MM.1S (cell line): ENCODE measurements around the gene LMNTD1.

Experiments
- DNase-seq: peaks from one replicate; pipeline ENCODE4 v3.0.0-alpha.2; 2015
- H2AFZ ChIP-seq: fragments of 300-600 bp; sonication (generic); 2 replicates; pipeline ENCODE4 v1.6.0; 2016; ENCODE audit warnings: antibody characterized with exemption, low read length
- H3F3A ChIP-seq: fragments of 300-600 bp; sonication (generic); 2 replicates; pipeline ENCODE4 v1.6.1; 2016; ENCODE audit warnings: mild to moderate bottlenecking, antibody characterized with exemption, low read length, moderate library complexity, mixed read lengths; ENCODE audit not compliant: insufficient read depth
- H3K27ac ChIP-seq: fragments of 300-600 bp; sonication (generic); 2 replicates; pipeline ENCODE4 v1.5.1; 2016; ENCODE audit warnings: mild to moderate bottlenecking, low read length
- H3K27me3 ChIP-seq: fragments of 300-600 bp; sonication (generic); replicated peaks from 2 replicates; pipeline ENCODE4 v1.6.0; 2016; ENCODE audit warnings: low read length; ENCODE audit not compliant: insufficient read depth
- H3K36me3 ChIP-seq: fragments of 300-600 bp; sonication (generic); replicated peaks from 2 replicates; pipeline ENCODE4 v1.6.1; 2016; ENCODE audit warnings: mild to moderate bottlenecking, low read length, mixed read lengths; ENCODE audit not compliant: insufficient read depth
- H3K4me1 ChIP-seq: fragments of 300-600 bp; sonication (generic); 2 replicates; pipeline ENCODE4 v1.6.1; 2016; ENCODE audit warnings: low read length, mixed read lengths
- H3K4me2 ChIP-seq: fragments of 300-600 bp; sonication (generic); 2 replicates; pipeline ENCODE4 v1.6.0; 2016; ENCODE audit warnings: low read depth, low read length
- H3K4me3 ChIP-seq: fragments of 300-600 bp; sonication (generic); 2 replicates; pipeline ENCODE4 v1.5.1; 2016; ENCODE audit warnings: low read length, mixed read lengths
- H3K79me2 ChIP-seq: fragments of 300-600 bp; sonication (generic); 2 replicates; pipeline ENCODE4 v1.6.1; 2016; ENCODE audit warnings: mixed run types, low read length, mixed read lengths
- H3K9ac ChIP-seq: fragments of 300-600 bp; sonication (generic); 2 replicates; pipeline ENCODE4 v1.6.1; 2016; ENCODE audit warnings: low read length, mixed read lengths
- H3K9me2 ChIP-seq: fragments of 300-600 bp; sonication (generic); replicated peaks from 2 replicates; pipeline ENCODE4 v1.6.1; 2016; ENCODE audit warnings: mild to moderate bottlenecking, low read length, mixed read lengths; ENCODE audit not compliant: insufficient read depth
- H3K9me3 ChIP-seq: fragments of 300-600 bp; sonication (generic); replicated peaks from 2 replicates; pipeline ENCODE4 v1.6.1; 2016; ENCODE audit warnings: mild to moderate bottlenecking, low read length, mixed read lengths; ENCODE audit not compliant: insufficient read depth
- H4K20me1 ChIP-seq: fragments of 300-600 bp; sonication (generic); 2 replicates; pipeline ENCODE4 v1.6.1; 2016; ENCODE audit warnings: mild to moderate bottlenecking, low read length, moderate library complexity, mixed read lengths; ENCODE audit not compliant: insufficient read depth
- CTCF ChIP-seq: fragments of 300-600 bp; sonication (generic); IDR thresholded peaks from 2 replicates; pipeline ENCODE4 v1.5.1; 2016; ENCODE audit warnings: antibody characterized with exemption, low read length, mixed read lengths
- EZH2 ChIP-seq: fragments of 300-600 bp; sonication (generic); optimal IDR thresholded peaks from 2 replicates; pipeline ENCODE3; 2017; ENCODE audit warnings: low read depth, mild to moderate bottlenecking, antibody characterized with exemption, low read length, mixed read lengths
- EZH2phosphoT487 ChIP-seq: fragments of 300-600 bp; sonication (generic); IDR thresholded peaks from 2 replicates; pipeline ENCODE4 v1.6.1; 2018; ENCODE audit warnings: antibody characterized with exemption, low read length

LMNTD1 gene

GRCh38 chr12:25496098-25496587 lies 56.9 kb downstream of the LMNTD1 start:
- no peaks in the 10 kb centered on the region for H3K79me2 ChIP-seq
- H3K36me3 ChIP-seq, result no peaks in the 10 kb centered on the region
- H3K4me2 ChIP-seq, result no peak overlapping the region
- H3K9me3 ChIP-seq, result no peaks in the 10 kb centered on the region
- no peak for TF ChIP-seq EZH2phosphoT487
- TF ChIP-seq CTCF, result no peak
- no peak for TF ChIP-seq EZH2
- no peak overlapping the region for H2AFZ ChIP-seq
- H3K27me3 ChIP-seq, result no peaks in the 10 kb centered on the region
- no peaks in the 10 kb centered on the region for H3F3A ChIP-seq
- no peaks in the 10 kb centered on the region for H3K9me2 ChIP-seq
- no peak overlapping the region for H3K27ac ChIP-seq
- no peak for DNase-seq
- H3K9ac ChIP-seq, result no peak overlapping the region
- no peaks in the 10 kb centered on the region for H4K20me1 ChIP-seq
- H3K4me1 ChIP-seq, result no peaks in the 10 kb centered on the region
- no peak overlapping the region for H3K4me3 ChIP-seq

DNA sequence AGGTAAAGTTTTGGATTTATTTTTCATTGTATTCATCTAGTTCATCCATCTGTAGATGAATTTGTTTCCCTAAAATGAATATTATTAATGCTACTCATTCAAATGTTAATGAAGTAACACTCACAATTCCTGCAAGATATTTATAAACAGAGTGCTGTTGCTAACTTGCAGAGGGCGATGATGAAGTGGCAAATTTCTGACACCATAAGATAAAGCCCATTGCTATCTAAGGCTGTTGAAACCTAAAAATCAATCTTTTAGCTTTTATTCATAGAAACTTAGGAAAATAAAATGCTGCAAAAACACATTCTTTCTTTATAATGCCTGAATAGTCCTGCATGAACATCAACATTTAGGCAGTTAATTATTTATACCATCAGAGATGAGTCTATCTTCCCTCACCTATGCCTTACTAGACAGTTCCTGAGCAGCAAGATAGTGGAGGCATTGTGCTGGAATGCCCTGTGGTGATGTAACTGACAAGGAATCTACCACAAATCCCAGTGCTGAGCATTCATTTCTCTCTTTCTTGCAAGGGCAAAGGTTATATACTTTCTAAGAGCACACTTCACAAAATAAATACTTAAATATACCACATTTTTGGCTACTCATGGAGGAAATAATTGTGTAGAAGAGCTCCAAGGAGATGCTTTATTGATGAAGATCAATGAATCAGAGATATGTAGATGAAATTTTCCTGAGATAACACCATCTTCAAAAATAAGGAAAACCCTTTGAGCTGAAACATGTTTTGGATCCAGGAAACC lies 57.6 kb downstream of the LMNTD1 start:
- Histone ChIP-seq H3K4me3 (no peak overlapping the region), H3K4me2 (no peak overlapping the region), H3K4me1 (no peaks in the 10 kb centered on the region), H2AFZ (no peak overlapping the region), H3K9me3 (no peaks in the 10 kb centered on the region), H3K9me2 (no peaks in the 10 kb centered on the region), H3K36me3 (no peaks in the 10 kb centered on the region), H3K79me2 (no peaks in the 10 kb centered on the region), H3K27ac (no peak overlapping the region), H3K27me3 (no peaks in the 10 kb centered on the region), H3K9ac (no peak overlapping the region), H4K20me1 (no peaks in the 10 kb centered on the region), H3F3A (no peaks in the 10 kb centered on the region)
- TF ChIP-seq CTCF (no peak), EZH2phosphoT487 (no peak), EZH2 (no peak)
- DNase-seq, result no peak

DNA sequence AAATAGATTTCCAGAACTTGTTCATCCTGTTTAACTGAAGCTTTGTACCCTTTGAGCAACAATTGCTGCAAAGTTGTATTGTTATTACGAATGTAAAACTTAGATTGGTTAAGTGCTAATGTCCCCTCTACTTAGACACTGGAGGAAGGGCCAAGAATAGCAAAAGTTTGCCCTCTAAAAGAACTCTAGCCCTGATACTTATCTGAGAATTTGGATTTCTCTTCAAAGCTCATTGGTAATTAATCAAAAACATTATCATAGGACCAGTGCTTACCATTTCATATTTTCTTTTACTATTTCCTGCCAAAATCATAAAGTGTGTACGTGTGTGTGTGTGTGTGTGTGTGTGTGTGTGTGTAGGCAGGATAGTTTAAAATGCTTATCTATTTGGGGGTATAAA lies 58.2 kb downstream of the LMNTD1 start:
- Histone ChIP-seq H3K9me3 (no peaks in the 10 kb centered on the region), H3K27ac (no peak overlapping the region), H3K27me3 (no peaks in the 10 kb centered on the region), H3K9me2 (no peaks in the 10 kb centered on the region), H3K9ac (no peak overlapping the region), H3K4me3 (no peak overlapping the region), H4K20me1 (no peaks in the 10 kb centered on the region), H3K36me3 (no peaks in the 10 kb centered on the region), H2AFZ (no peak overlapping the region), H3K4me1 (no peaks in the 10 kb centered on the region), H3F3A (no peaks in the 10 kb centered on the region), H3K79me2 (no peaks in the 10 kb centered on the region), H3K4me2 (no peak overlapping the region)
- no peak for TF ChIP-seq EZH2
- no peak for TF ChIP-seq CTCF
- no peak for TF ChIP-seq EZH2phosphoT487
- no peak for DNase-seq
